ENCODE results near the gene PCDH9. TPM values are rescaled to one million over a fixed set of nuclear protein-coding genes. Genes with fewer than 3 reads are reported as not detected.

PCDH9 gene
- total RNA-seq, 1 experiment from 2014 or later: 0.11 TPM

DNA sequence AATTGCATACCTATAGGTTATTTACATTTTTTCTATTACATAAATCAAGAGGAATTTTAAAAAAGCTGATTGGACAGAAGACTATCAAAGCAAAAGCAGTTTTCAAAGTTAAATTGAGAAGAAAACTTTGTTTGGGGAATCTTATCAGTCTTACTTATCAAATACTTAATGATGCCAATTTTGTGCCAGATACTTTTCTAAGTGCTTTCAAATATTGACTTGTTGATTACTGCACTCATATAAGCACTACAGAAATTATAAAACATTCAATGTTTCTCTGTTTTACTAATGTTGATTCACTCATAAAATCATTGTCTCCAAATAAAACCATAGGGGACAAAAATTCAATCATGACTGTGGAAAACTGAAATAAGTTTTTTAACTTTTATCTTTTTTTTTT lies 36.2 kb downstream of the PCDH9 start:
- H3K27me3 Mint-ChIP-seq (ENCODE audit: insufficient read depth, unreplicated experiment): peaks cover 3% of the 10 kb centered on the region
- CTCF ChIA-PET: no interaction called here
- no peak overlapping the region for H3K4me3 ChIP-seq (ENCODE audit: low read depth, low read length)

GRCh38 chr13:67192751-67193150 lies 37.4 kb downstream of the PCDH9 start:
- Histone ChIP-seq H3K36me3 (ENCODE audit: control insufficient read depth, insufficient read depth, low read length) (no peaks in the 10 kb centered on the region), H3K9me3 (no peaks in the 10 kb centered on the region), H3K27me3 (replicated peaks; ENCODE audit: control insufficient read depth, insufficient read depth, low read length) (no peaks in the 10 kb centered on the region), H3K4me3 (ENCODE audit: low read depth, low read length) (no peak overlapping the region), H3K4me1 (no peaks in the 10 kb centered on the region; the same call in 1 of the 2 replicates)
- Mint-ChIP-seq H3K27ac (ENCODE audit: unreplicated experiment) (no peak overlapping the region), H3K36me3 (ENCODE audit: insufficient read depth, unreplicated experiment) (no peaks in the 10 kb centered on the region), H3K9me3 (ENCODE audit: unreplicated experiment) (no peaks in the 10 kb centered on the region), H3K27me3 (ENCODE audit: insufficient read depth, unreplicated experiment) (peaks cover 3% of the 10 kb centered on the region), H3K4me1 (ENCODE audit: low read depth, unreplicated experiment) (no peaks in the 10 kb centered on the region), H3K4me3 (ENCODE audit: unreplicated experiment) (no peak overlapping the region)
- intact Hi-C loops (cut with micrococcal nuclease; ENCODE audit: unreplicated experiment): no loop called here
- TF ChIP-seq, protein P1, sequence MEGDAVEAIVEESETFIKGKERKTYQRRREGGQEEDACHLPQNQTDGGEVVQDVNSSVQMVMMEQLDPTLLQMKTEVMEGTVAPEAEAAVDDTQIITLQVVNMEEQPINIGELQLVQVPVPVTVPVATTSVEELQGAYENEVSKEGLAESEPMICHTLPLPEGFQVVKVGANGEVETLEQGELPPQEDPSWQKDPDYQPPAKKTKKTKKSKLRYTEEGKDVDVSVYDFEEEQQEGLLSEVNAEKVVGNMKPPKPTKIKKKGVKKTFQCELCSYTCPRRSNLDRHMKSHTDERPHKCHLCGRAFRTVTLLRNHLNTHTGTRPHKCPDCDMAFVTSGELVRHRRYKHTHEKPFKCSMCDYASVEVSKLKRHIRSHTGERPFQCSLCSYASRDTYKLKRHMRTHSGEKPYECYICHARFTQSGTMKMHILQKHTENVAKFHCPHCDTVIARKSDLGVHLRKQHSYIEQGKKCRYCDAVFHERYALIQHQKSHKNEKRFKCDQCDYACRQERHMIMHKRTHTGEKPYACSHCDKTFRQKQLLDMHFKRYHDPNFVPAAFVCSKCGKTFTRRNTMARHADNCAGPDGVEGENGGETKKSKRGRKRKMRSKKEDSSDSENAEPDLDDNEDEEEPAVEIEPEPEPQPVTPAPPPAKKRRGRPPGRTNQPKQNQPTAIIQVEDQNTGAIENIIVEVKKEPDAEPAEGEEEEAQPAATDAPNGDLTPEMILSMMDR (IDR thresholded peaks at IDR 0.05; ENCODE audit: insufficient read depth in 1 of 2, low read depth in 1 of 2, low read length in 1 of 2, severe bottlenecking in 1 of 2, unreplicated experiment in 1 of 2): no peak
- ChIA-PET CTCF (no interaction called here), POLR2A (no interaction called here)
- no peak for DNase-seq
- BruUV-seq (replicated peaks): no TSS peak

More for the DNA sequence above, 36.2 kb downstream of the PCDH9 start:
- no TSS peak for BruUV-seq (replicated peaks)
- Mint-ChIP-seq H3K36me3 (ENCODE audit: insufficient read depth, unreplicated experiment) (no peaks in the 10 kb centered on the region), H3K9me3 (ENCODE audit: unreplicated experiment) (no peaks in the 10 kb centered on the region), H3K4me1 (ENCODE audit: low read depth, unreplicated experiment) (no peaks in the 10 kb centered on the region), H3K27ac (ENCODE audit: unreplicated experiment) (no peak overlapping the region), H3K4me3 (ENCODE audit: unreplicated experiment) (no peak overlapping the region)
- no peak for DNase-seq
- POLR2A ChIA-PET: no interaction called here
- intact Hi-C loops (cut with micrococcal nuclease; ENCODE audit: unreplicated experiment): no loop called here
- TF ChIP-seq, protein P1 (IDR thresholded peaks at IDR 0.05; ENCODE audit: insufficient read depth in 1 of 2, low read depth in 1 of 2, low read length in 1 of 2, severe bottlenecking in 1 of 2, unreplicated experiment in 1 of 2): no peak
- H3K27me3 ChIP-seq (replicated peaks; ENCODE audit: control insufficient read depth, insufficient read depth, low read length): no peaks in the 10 kb centered on the region
- H3K9me3 ChIP-seq: no peaks in the 10 kb centered on the region
- H3K4me1 ChIP-seq: no peaks in the 10 kb centered on the region; the same call in 1 of the 2 replicates
- no peaks in the 10 kb centered on the region for H3K36me3 ChIP-seq (ENCODE audit: control insufficient read depth, insufficient read depth, low read length)

- TF ChIP-seq, protein P1 (IDR thresholded peaks at IDR 0.05; ENCODE audit: insufficient read depth in 1 of 2, low read depth in 1 of 2, low read length in 1 of 2, severe bottlenecking in 1 of 2, unreplicated experiment in 1 of 2): no peak
- BruUV-seq (replicated peaks): no TSS peak
- no peak overlapping the region for H3K4me3 ChIP-seq (ENCODE audit: low read depth, low read length)
- DNase-seq: no peak
- H3K9me3 Mint-ChIP-seq (ENCODE audit: unreplicated experiment): no peaks in the 10 kb centered on the region
- H3K27ac Mint-ChIP-seq (ENCODE audit: unreplicated experiment): no peak overlapping the region
- H3K36me3 ChIP-seq (ENCODE audit: control insufficient read depth, insufficient read depth, low read length): no peaks in the 10 kb centered on the region
- H3K4me3 Mint-ChIP-seq (ENCODE audit: unreplicated experiment): no peak overlapping the region
- ChIA-PET CTCF (no interaction called here), POLR2A (no interaction called here)
- H3K4me1 Mint-ChIP-seq (ENCODE audit: low read depth, unreplicated experiment): no peaks in the 10 kb centered on the region
- H3K27me3 ChIP-seq (replicated peaks; ENCODE audit: control insufficient read depth, insufficient read depth, low read length): no peaks in the 10 kb centered on the region
- H3K27me3 Mint-ChIP-seq (ENCODE audit: insufficient read depth, unreplicated experiment): no peaks in the 10 kb centered on the region
- intact Hi-C loops (cut with micrococcal nuclease; ENCODE audit: unreplicated experiment): no loop called here
- H3K9me3 ChIP-seq: no peaks in the 10 kb centered on the region
- H3K36me3 Mint-ChIP-seq (ENCODE audit: insufficient read depth, unreplicated experiment): no peaks in the 10 kb centered on the region
- H3K4me1 ChIP-seq: no peaks in the 10 kb centered on the region
Measured at GRCh38 chr13:67186995-67187569, 43.1 kb downstream of the PCDH9 start.

All from Caco-2 (cell line).